HEK293 (cell line): ENCODE measurements around the gene SYNDIG1.

Experiments used
- CTCF ChIP-seq: fragments of 450-650 bp; formaldehyde crosslinking; IDR thresholded peaks from 2 replicates; pipeline ENCODE4 v1.5.1; 2016; ENCODE audit warnings: missing biosample characterization, missing genetic modification characterization
- ZNF138 ChIP-seq: fragments of 450-650 bp; formaldehyde crosslinking; IDR thresholded peaks from 2 replicates; pipeline ENCODE4 v1.5.1; 2016; ENCODE audit warnings: missing biosample characterization, missing genetic modification characterization, borderline replicate concordance
- ZNF239 ChIP-seq: fragments of 450-650 bp; formaldehyde crosslinking; IDR thresholded peaks from 2 replicates; pipeline ENCODE4 v1.5.1; 2016; ENCODE audit warnings: missing biosample characterization, missing genetic modification characterization

GRCh38 chr20:24632581-24632980, 163.2 kb downstream of the SYNDIG1 start:
- no peak for TF ChIP-seq ZNF138 (tag by site-specific recombination)
- no peak for TF ChIP-seq CTCF (tag by site-specific recombination)
- TF ChIP-seq ZNF239 (tag by site-specific recombination): no peak
